Uterus (tissue), 2 donors: ENCODE measurements around the gene SP2.

Experiments
- POLR2A ChIP-seq, 2 donors: fragments of 450-650 bp; IDR thresholded peaks; one replicate each; pipeline ENCODE4 v1.6.1; 2016; ENCODE audit warnings: antibody characterized with exemption in 2 of 2, mild to moderate bottlenecking in 1 of 2, moderate library complexity in 1 of 2
- TF ChIP-seq, protein P1 (sequence below), 4 experiments: fragments of 200-600 bp in 2 of 4; fragments of 450-650 bp in 2 of 4; sonication (generic) in 2 of 4; IDR thresholded peaks; one replicate each; pipeline ENCODE4 v1.5.1; 2016 to 2019; ENCODE audit warnings: antibody characterized with exemption in 4 of 4, mild to moderate bottlenecking in 2 of 4, moderate library complexity in 1 of 4

DNA sequence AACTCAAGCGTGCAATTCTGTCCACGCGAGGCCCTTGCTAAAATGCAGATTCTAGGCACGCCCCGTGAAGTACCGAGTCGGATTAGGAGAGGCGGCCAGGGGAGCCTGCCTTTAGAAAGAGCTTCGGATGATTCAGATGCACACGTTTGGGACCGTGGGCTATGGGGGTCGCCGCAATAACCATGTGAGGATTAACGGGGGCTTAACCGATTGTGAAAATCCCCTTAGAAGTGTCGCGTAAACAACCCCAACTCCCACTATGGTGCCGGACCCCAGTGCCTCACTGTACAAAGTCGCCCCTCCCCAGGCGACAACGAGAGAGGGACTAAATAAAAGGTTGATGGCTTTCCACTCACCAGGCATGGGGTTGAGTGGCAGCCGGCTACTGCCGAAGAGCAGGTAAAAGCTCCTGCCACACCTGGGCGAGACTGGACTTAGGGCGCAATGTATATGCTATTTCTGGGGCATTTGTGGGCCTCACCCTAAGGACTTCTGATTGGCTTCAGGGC, 635 bp upstream of the SP2 start:
- TF ChIP-seq, protein P1, sequence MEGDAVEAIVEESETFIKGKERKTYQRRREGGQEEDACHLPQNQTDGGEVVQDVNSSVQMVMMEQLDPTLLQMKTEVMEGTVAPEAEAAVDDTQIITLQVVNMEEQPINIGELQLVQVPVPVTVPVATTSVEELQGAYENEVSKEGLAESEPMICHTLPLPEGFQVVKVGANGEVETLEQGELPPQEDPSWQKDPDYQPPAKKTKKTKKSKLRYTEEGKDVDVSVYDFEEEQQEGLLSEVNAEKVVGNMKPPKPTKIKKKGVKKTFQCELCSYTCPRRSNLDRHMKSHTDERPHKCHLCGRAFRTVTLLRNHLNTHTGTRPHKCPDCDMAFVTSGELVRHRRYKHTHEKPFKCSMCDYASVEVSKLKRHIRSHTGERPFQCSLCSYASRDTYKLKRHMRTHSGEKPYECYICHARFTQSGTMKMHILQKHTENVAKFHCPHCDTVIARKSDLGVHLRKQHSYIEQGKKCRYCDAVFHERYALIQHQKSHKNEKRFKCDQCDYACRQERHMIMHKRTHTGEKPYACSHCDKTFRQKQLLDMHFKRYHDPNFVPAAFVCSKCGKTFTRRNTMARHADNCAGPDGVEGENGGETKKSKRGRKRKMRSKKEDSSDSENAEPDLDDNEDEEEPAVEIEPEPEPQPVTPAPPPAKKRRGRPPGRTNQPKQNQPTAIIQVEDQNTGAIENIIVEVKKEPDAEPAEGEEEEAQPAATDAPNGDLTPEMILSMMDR (IDR thresholded peaks at IDR 0.05), result peak in 1 of 4 experiments; percentile 9
- peak; percentile 84 to 98 for TF ChIP-seq POLR2A (IDR thresholded peaks at IDR 0.05)
